Body of pancreas (tissue), 4 donors: ENCODE data around the gene SCO2.

Source experiments
- POLR2A ChIP-seq, 3 donors: fragments of 450-650 bp; IDR thresholded peaks; one replicate each; pipeline ENCODE4 v1.6.1; 2016; ENCODE audit warnings: antibody characterized with exemption in 3 of 3, mild to moderate bottlenecking in 2 of 3
- TF ChIP-seq, protein P1 (sequence below), 7 experiments: fragments of 450-650 bp in 4 of 7; fragments of 200-600 bp in 3 of 7; sonication (generic) in 3 of 7; IDR thresholded peaks; one replicate each; pipeline ENCODE4 v1.5.1; 2016 to 2019; ENCODE audit warnings: antibody characterized with exemption in 7 of 7

GRCh38 chr22:50560034-50560433 lies 34.6 kb upstream of the SCO2 start:
- TF ChIP-seq POLR2A (IDR thresholded peaks at IDR 0.05): no peak
- TF ChIP-seq, protein P1, sequence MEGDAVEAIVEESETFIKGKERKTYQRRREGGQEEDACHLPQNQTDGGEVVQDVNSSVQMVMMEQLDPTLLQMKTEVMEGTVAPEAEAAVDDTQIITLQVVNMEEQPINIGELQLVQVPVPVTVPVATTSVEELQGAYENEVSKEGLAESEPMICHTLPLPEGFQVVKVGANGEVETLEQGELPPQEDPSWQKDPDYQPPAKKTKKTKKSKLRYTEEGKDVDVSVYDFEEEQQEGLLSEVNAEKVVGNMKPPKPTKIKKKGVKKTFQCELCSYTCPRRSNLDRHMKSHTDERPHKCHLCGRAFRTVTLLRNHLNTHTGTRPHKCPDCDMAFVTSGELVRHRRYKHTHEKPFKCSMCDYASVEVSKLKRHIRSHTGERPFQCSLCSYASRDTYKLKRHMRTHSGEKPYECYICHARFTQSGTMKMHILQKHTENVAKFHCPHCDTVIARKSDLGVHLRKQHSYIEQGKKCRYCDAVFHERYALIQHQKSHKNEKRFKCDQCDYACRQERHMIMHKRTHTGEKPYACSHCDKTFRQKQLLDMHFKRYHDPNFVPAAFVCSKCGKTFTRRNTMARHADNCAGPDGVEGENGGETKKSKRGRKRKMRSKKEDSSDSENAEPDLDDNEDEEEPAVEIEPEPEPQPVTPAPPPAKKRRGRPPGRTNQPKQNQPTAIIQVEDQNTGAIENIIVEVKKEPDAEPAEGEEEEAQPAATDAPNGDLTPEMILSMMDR (IDR thresholded peaks at IDR 0.05): no peak
